AG10803 (cell line): Measurements from ENCODE around the gene MBNL2.
A peak's percentile ranks its signal among the peaks of the same experiment; 100 is the strongest.

Experiments
- DNase-seq: peaks from one replicate; pipeline ENCODE4 v3.0.0; 2010; ENCODE audit warnings: low read depth
- H3K4me3 ChIP-seq: 2 replicates; pipeline ENCODE4 v1.5.1; 2011; ENCODE audit warnings: mild to moderate bottlenecking, low read length, control low read depth
- CTCF ChIP-seq: conservative IDR thresholded peaks from 2 replicates; pipeline ENCODE4 v1.5.1; 2011; ENCODE audit warnings: mild to moderate bottlenecking, low read length, control low read depth, inconsistent platforms

Gene MBNL2

GRCh38 chr13:97286317-97287046, 64.3 kb downstream of the MBNL2 start:
- no peak for DNase-seq
- no peak overlapping the region for H3K4me3 ChIP-seq
- no peak for TF ChIP-seq CTCF

DNA sequence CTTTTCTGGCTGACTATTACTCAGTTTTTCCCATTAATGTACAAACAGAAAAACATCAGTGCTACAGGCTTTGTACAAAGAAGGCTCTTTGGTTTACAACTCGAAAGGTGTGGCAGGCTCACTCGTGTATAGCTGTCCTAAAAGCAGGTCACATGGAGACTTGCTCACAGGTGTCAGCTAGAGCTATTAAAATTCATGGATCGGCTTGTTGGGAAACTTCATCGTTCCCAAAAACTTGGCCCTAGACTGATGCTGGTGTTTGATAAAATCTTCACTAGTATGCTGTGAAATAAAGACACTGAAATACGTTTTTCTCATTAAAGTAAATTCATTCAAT, 64.9 kb downstream of the MBNL2 start:
- H3K4me3 ChIP-seq: no peak overlapping the region
- no peak for DNase-seq
- no peak for TF ChIP-seq CTCF

DNA sequence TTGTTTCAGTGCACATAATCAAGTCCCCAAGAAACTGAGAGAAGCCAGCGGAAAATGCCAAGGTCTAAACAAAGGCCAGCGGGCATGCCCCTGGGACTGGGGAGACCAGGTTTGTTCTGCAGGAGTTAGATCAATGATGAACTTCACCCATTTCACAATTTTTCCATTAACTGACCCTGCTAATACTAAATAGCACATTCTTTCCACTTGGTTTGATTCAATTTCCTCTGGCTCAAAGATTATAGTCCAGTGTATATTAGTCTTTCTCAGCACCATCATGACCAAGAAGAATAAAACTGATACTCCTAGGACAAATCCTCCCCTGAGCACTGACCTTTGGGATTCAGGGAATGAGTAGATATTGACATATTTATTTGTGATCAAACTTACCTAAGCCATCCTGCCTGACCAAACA, 66.4 kb downstream of the MBNL2 start:
- no peak for TF ChIP-seq CTCF
- no peak for DNase-seq

DNA sequence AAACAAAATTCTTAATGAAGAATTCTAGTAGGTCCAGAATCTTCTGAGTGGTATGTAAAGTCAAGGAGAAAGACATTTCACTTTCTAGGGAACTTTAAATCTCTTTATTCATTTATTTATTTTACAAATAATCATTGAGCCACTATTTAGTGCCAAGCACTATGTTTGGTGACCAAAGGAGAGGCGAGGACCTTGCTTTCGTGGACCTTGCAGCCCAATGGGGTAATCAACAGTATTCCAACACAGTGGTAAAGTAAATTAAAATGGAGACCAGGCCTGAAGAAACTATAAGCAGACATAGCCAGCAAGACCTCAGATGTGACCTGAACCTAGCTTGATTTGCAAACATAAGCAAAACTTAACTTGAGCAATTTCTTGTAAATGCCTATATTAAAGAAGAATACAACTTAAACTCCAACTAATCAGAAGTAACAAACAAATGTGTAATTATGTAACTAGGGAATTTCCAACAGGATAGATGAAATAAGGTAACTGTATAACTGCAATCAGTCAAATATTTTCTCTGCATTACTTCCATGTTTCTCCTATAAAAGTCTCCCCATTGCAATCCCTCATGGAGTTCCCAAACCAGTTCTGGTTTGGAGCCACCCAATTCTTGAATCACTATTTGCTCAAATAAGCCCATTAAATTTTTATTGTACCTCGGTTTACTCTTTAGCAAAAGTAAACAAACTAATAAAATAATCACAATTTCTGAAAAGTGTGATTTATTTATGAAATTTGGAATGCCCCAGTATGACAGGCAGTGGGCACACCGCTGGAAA, 67.6 kb downstream of the MBNL2 start:
- TF ChIP-seq CTCF: no peak
- no peak for DNase-seq
- H3K4me3 ChIP-seq: no peak overlapping the region

More for the DNA sequence above, 66.4 kb downstream of the MBNL2 start:
- H3K4me3 ChIP-seq: no peak overlapping the region

- DNase-seq: peak; percentile 53
- no peak overlapping the region for H3K4me3 ChIP-seq
- TF ChIP-seq CTCF: no peak
Observed at GRCh38 chr13:97295283-97296182, 73.4 kb downstream of the MBNL2 start.

- no peak for TF ChIP-seq CTCF
- DNase-seq: no peak
- no peak overlapping the region for H3K4me3 ChIP-seq
Observed at GRCh38 chr13:97296740-97297139, 74.6 kb downstream of the MBNL2 start.
